Astrocyte (in vitro differentiated cells and primary cell): ENCODE measurements around the gene DEFB132. TPM values are rescaled to one million over a fixed set of nuclear protein-coding genes. Genes with fewer than 3 reads are reported as not detected.

Experiments used
- DNase-seq: peaks from one replicate; pipeline ENCODE4 v3.0.0-alpha.2; 2010; ENCODE audit warnings: low read depth
- FAIRE-seq: peaks from 2 replicates; lab custom pipeline; 2011; peaks lifted over from hg19 to GRCh38; lab: Jason Lieb, UNC
- H2AFZ ChIP-seq: 2 replicates; pipeline ENCODE4 v1.6.0; 2012; ENCODE audit warnings: low read depth, low read length, inconsistent platforms
- H3K27ac ChIP-seq: 2 replicates; pipeline ENCODE4 v1.5.1; 2011; ENCODE audit warnings: low read depth, low read length, inconsistent platforms
- H3K27me3 ChIP-seq: 2 replicates; pipeline ENCODE4 v1.6.0; 2011; ENCODE audit warnings: low read length, inconsistent platforms; ENCODE audit not compliant: insufficient read depth
- H3K36me3 ChIP-seq: 2 replicates; pipeline ENCODE4 v1.5.1; 2011; ENCODE audit warnings: low read length, inconsistent platforms; ENCODE audit not compliant: insufficient read depth
- H3K4me1 ChIP-seq: 2 replicates; pipeline ENCODE4 v1.5.1; 2011; ENCODE audit warnings: low read length, inconsistent platforms; ENCODE audit not compliant: insufficient read depth
- H3K4me2 ChIP-seq: 2 replicates; pipeline ENCODE4 v1.6.0; 2012; ENCODE audit warnings: low read length, inconsistent platforms
- H3K4me3 ChIP-seq: 2 replicates; pipeline ENCODE4 v1.5.1; 2011; ENCODE audit warnings: low read depth, mild to moderate bottlenecking, low read length, inconsistent platforms; ENCODE audit not compliant: insufficient read depth
- H3K79me2 ChIP-seq: 2 replicates; pipeline ENCODE4 v1.6.0; 2012; ENCODE audit warnings: mild to moderate bottlenecking, low read length, inconsistent platforms; ENCODE audit not compliant: insufficient read depth
- H3K9ac ChIP-seq: 2 replicates; pipeline ENCODE4 v1.6.0; 2012; ENCODE audit warnings: mild to moderate bottlenecking, low read length, inconsistent platforms
- H3K9me3 ChIP-seq: 2 replicates; pipeline ENCODE4 v1.5.1; 2012; ENCODE audit warnings: low read depth, mild to moderate bottlenecking, low read length, inconsistent platforms; ENCODE audit not compliant: insufficient read depth
- H4K20me1 ChIP-seq: 2 replicates; pipeline ENCODE4 v1.6.0; 2012; ENCODE audit warnings: low read length, inconsistent platforms; ENCODE audit not compliant: insufficient read depth
- H3K27ac Mint-ChIP-seq: one replicate; pipeline ENCODE4 v1.8.0; 2021; ENCODE audit warnings: mild to moderate bottlenecking, mixed read lengths; ENCODE audit not compliant: unreplicated experiment
- H3K27me3 Mint-ChIP-seq: one replicate; pipeline ENCODE4 v1.8.0; 2021; ENCODE audit warnings: low read depth, mixed read lengths; ENCODE audit not compliant: unreplicated experiment
- H3K36me3 Mint-ChIP-seq: one replicate; pipeline ENCODE4 v1.8.0; 2021; ENCODE audit warnings: low read depth, mixed read lengths; ENCODE audit not compliant: unreplicated experiment
- H3K4me1 Mint-ChIP-seq: one replicate; pipeline ENCODE4 v1.8.0; 2021; ENCODE audit warnings: low read depth, mixed read lengths; ENCODE audit not compliant: unreplicated experiment
- H3K4me3 Mint-ChIP-seq: one replicate; pipeline ENCODE4 v1.8.0; 2021; ENCODE audit warnings: mild to moderate bottlenecking, moderate library complexity, mixed read lengths; ENCODE audit not compliant: unreplicated experiment
- H3K9me3 Mint-ChIP-seq: one replicate; pipeline ENCODE4 v1.8.0; 2021; ENCODE audit warnings: mild to moderate bottlenecking, mixed read lengths; ENCODE audit not compliant: unreplicated experiment
- EZH2 ChIP-seq: IDR thresholded peaks from 2 replicates; pipeline ENCODE4 v1.6.1; 2012; ENCODE audit warnings: mild to moderate bottlenecking, low read length, inconsistent platforms; ENCODE audit not compliant: insufficient read depth
- total RNA-seq: library from RNA; stranded (reverse); gene quantifications from 2 replicates; pipeline ENCODE4 v1.2.1, GENCODE V29; 2021
- TF ChIP-seq, protein P1 (sequence below): IDR thresholded peaks from 2 replicates; pipeline ENCODE4 v1.5.1; 2011; ENCODE audit warnings: low read depth, mild to moderate bottlenecking, inconsistent platforms, low read length, moderate library complexity; ENCODE audit not compliant: insufficient read depth

The DEFB132 gene
- total RNA-seq, 1 donor from 2014 or later, result not detected

DNA sequence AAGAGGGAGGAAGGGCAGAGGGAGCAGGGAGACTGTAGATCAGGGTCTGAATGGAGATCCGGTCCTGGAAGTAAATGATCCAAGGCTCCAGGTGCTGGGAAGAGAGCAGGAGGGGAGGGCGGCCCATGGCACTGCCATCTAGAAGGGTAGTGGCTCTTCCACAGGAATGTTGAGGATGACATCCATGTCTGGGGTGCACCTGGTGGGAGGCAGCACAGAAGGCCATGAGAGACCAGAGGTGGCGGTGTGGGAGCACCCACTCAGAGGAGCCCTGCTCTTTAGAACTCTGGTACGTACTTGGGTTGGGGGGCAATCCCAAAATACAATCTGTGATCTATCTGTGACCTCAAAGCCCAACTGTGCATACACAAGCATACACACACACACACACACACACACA is 13.5 kb downstream of the DEFB132 start:
- no peak overlapping the region for H3K4me3 Mint-ChIP-seq
- H3K9me3 Mint-ChIP-seq, result no peaks in the 10 kb centered on the region
- Histone ChIP-seq H2AFZ (no peak overlapping the region), H3K27me3 (no peaks in the 10 kb centered on the region), H3K36me3 (no peaks in the 10 kb centered on the region), H3K9ac (no peak overlapping the region), H3K79me2 (no peaks in the 10 kb centered on the region), H3K4me3 (no peak overlapping the region), H3K27ac (no peak overlapping the region), H3K4me1 (peaks cover 3% of the 10 kb centered on the region), H3K9me3 (no peaks in the 10 kb centered on the region), H4K20me1 (no peaks in the 10 kb centered on the region), H3K4me2 (no peak overlapping the region)
- H3K27ac Mint-ChIP-seq, result no peak overlapping the region
- no peaks in the 10 kb centered on the region for H3K4me1 Mint-ChIP-seq
- FAIRE-seq (no peak), DNase-seq (no peak)
- peaks cover 12% of the 10 kb centered on the region for H3K27me3 Mint-ChIP-seq
- TF ChIP-seq, protein P1, sequence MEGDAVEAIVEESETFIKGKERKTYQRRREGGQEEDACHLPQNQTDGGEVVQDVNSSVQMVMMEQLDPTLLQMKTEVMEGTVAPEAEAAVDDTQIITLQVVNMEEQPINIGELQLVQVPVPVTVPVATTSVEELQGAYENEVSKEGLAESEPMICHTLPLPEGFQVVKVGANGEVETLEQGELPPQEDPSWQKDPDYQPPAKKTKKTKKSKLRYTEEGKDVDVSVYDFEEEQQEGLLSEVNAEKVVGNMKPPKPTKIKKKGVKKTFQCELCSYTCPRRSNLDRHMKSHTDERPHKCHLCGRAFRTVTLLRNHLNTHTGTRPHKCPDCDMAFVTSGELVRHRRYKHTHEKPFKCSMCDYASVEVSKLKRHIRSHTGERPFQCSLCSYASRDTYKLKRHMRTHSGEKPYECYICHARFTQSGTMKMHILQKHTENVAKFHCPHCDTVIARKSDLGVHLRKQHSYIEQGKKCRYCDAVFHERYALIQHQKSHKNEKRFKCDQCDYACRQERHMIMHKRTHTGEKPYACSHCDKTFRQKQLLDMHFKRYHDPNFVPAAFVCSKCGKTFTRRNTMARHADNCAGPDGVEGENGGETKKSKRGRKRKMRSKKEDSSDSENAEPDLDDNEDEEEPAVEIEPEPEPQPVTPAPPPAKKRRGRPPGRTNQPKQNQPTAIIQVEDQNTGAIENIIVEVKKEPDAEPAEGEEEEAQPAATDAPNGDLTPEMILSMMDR, result no peak
- TF ChIP-seq EZH2, result no peak
- H3K36me3 Mint-ChIP-seq, result peaks cover 15% of the 10 kb centered on the region

- H4K20me1 ChIP-seq, result no peaks in the 10 kb centered on the region
- no peak overlapping the region for H2AFZ ChIP-seq
- no peak overlapping the region for H3K4me2 ChIP-seq
- no peak overlapping the region for H3K27ac ChIP-seq
- Mint-ChIP-seq H3K4me1 (no peaks in the 10 kb centered on the region), H3K27me3 (peaks cover 10% of the 10 kb centered on the region), H3K27ac (no peak overlapping the region), H3K4me3 (no peak overlapping the region), H3K9me3 (no peaks in the 10 kb centered on the region), H3K36me3 (peaks cover 20% of the 10 kb centered on the region)
- no peak overlapping the region for H3K9ac ChIP-seq
- no peaks in the 10 kb centered on the region for H3K27me3 ChIP-seq
- DNase-seq, result no peak
- H3K4me3 ChIP-seq, result no peak overlapping the region
- FAIRE-seq, result no peak
- TF ChIP-seq, protein P1, result no peak
- TF ChIP-seq EZH2, result no peak
- no peaks in the 10 kb centered on the region for H3K79me2 ChIP-seq
- H3K9me3 ChIP-seq, result no peaks in the 10 kb centered on the region
- H3K4me1 ChIP-seq, result peaks cover 3% of the 10 kb centered on the region
- no peaks in the 10 kb centered on the region for H3K36me3 ChIP-seq
Observed at GRCh38 chr20:271528-271927, 14.0 kb downstream of the DEFB132 start.

DNA sequence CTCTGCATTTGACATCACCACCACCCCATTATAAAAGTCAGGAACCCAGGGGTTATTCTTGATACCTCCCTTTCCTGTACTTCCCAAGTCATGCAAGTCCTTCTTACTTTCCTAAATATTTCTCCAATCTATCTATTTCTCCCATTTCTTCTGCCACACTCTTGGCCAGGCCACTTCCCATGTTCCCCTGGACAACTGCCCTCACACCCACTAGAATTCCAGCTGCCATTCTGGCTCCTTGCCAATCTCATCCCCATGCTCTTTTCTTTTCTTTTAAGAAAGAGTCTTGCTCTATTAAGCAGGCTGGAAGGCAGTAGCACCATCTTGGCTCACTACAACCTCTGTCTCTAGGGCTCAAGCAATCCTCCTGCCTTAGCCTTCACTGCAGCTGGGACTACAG is 15.2 kb downstream of the DEFB132 start:
- H3K27me3 ChIP-seq, result no peaks in the 10 kb centered on the region
- Mint-ChIP-seq H3K4me1 (no peaks in the 10 kb centered on the region), H3K36me3 (peaks cover 31% of the 10 kb centered on the region), H3K27me3 (peaks cover 8% of the 10 kb centered on the region), H3K4me3 (no peak overlapping the region), H3K9me3 (no peaks in the 10 kb centered on the region), H3K27ac (no peak overlapping the region)
- FAIRE-seq (no peak), DNase-seq (no peak)
- no peaks in the 10 kb centered on the region for H3K79me2 ChIP-seq
- H3K9ac ChIP-seq, result no peak overlapping the region
- no peak overlapping the region for H2AFZ ChIP-seq
- no peaks in the 10 kb centered on the region for H3K9me3 ChIP-seq
- no peak overlapping the region for H3K4me3 ChIP-seq
- H4K20me1 ChIP-seq, result no peaks in the 10 kb centered on the region
- no peak overlapping the region for H3K4me2 ChIP-seq
- H3K27ac ChIP-seq, result no peak overlapping the region
- H3K36me3 ChIP-seq, result no peaks in the 10 kb centered on the region
- TF ChIP-seq, protein P1, result no peak
- TF ChIP-seq EZH2, result no peak
- no peaks in the 10 kb centered on the region for H3K4me1 ChIP-seq
